Fibroblast of lung (primary cell): ENCODE data around the gene B3GNT8. TPM values are rescaled to one million over a fixed set of nuclear protein-coding genes. Genes with fewer than 3 reads are reported as not detected.

ENCODE experiments used
- DNase-seq, 2 donors: peaks; one replicate each; pipeline versions ENCODE4 v3.0.0 to v3.0.0-alpha.2; 2010; ENCODE audit warnings: low read depth in 2 of 2
- H2AFZ ChIP-seq: 2 replicates; pipeline ENCODE4 v1.5.1; 2012; ENCODE audit warnings: low read length, control low read depth, inconsistent platforms
- H3K27ac ChIP-seq: 2 replicates; pipeline ENCODE4 v1.5.1; 2011; ENCODE audit warnings: low read length, control low read depth; ENCODE audit not compliant: insufficient read depth
- H3K27me3 ChIP-seq: 2 replicates; pipeline ENCODE4 v1.5.1; 2011; ENCODE audit warnings: mild to moderate bottlenecking, low read length; ENCODE audit not compliant: control insufficient read depth, insufficient read depth
- H3K36me3 ChIP-seq: 2 replicates; pipeline ENCODE4 v1.5.1; 2011; ENCODE audit warnings: low read length; ENCODE audit not compliant: control insufficient read depth, insufficient read depth
- H3K4me1 ChIP-seq: 2 replicates; pipeline ENCODE4 v1.5.1; 2011; ENCODE audit warnings: low read length; ENCODE audit not compliant: control insufficient read depth, insufficient read depth; ENCODE audit errors: extremely low read depth
- H3K4me2 ChIP-seq: 2 replicates; pipeline ENCODE4 v1.5.1; 2011; ENCODE audit warnings: low read length, control low read depth; ENCODE audit not compliant: insufficient read depth; ENCODE audit errors: extremely low read depth
- H3K4me3 ChIP-seq, 4 experiments: fragments of 200-600 bp in 1 of 4; sonication (generic) in 1 of 4; replicated peaks in 1 of 4; 2 replicates each; pipeline ENCODE4 v1.5.1; 2011 to 2016; ENCODE audit warnings: low read length in 4 of 4, low read depth in 3 of 4, mild to moderate bottlenecking in 3 of 4, control low read depth in 2 of 4, inconsistent platforms in 1 of 4, mixed read lengths in 1 of 4; ENCODE audit not compliant: insufficient read depth in 1 of 4; ENCODE audit errors: control extremely low read depth in 1 of 4
- H3K79me2 ChIP-seq: 2 replicates; pipeline ENCODE4 v1.5.1; 2012; ENCODE audit warnings: mild to moderate bottlenecking, low read length, inconsistent platforms; ENCODE audit not compliant: control insufficient read depth, insufficient read depth
- H3K9ac ChIP-seq: 2 replicates; pipeline ENCODE4 v1.5.1; 2011; ENCODE audit warnings: mild to moderate bottlenecking, low read length, control low read depth; ENCODE audit not compliant: insufficient read depth
- H3K9me3 ChIP-seq: 2 replicates; pipeline ENCODE4 v1.5.1; 2012; ENCODE audit warnings: low read depth, low read length; ENCODE audit not compliant: control insufficient read depth, insufficient read depth
- H4K20me1 ChIP-seq: 2 replicates; pipeline ENCODE4 v1.5.1; 2011; ENCODE audit warnings: low read length; ENCODE audit not compliant: control insufficient read depth, insufficient read depth; ENCODE audit errors: extremely low read depth
- CTCF ChIP-seq, 2 donors: IDR thresholded peaks in 1 of 2; conservative IDR thresholded peaks in 1 of 2; 1 replicate in 1 of 2; 2 replicates in 1 of 2; pipeline ENCODE4 v1.5.1; 2011 to 2012; ENCODE audit warnings: low read length in 2 of 2, control low read depth in 1 of 2, inconsistent platforms in 1 of 2, low read depth in 1 of 2, mild to moderate bottlenecking in 1 of 2
- EZH2 ChIP-seq: IDR thresholded peaks from 2 replicates; pipeline ENCODE4 v1.5.1; 2012; ENCODE audit warnings: low read length, control low read depth, mild to moderate bottlenecking; ENCODE audit errors: missing control alignments
- polyA plus RNA-seq, 2 donors: library from polyadenylated mRNA; depleted of rRNA in 1 of 2; stranded (reverse) in 1 of 2; unstranded in 1 of 2; fragments of >200 nt; gene quantifications; 2 replicates each; pipeline ENCODE4 v1.2.1, GENCODE V29; 2011 to 2012; ENCODE audit warnings: missing spikeins in 1 of 2
- total RNA-seq: library from RNA; depleted of rRNA; stranded (reverse); fragments of >200 nt; gene quantifications from 2 replicates; pipeline ENCODE4 v1.2.1, GENCODE V29; 2014

The B3GNT8 gene
- total and polyA plus RNA-seq, 2 donors (not counting 1 experiment from before 2014, with no cell fraction given): 0.54 to 3.5 TPM

GRCh38 chr19:41455936-41456335 is 28.8 kb upstream of the B3GNT8 start:
- H3K4me3 ChIP-seq: no peak overlapping the region
- no peaks in the 10 kb centered on the region for H4K20me1 ChIP-seq
- no peaks in the 10 kb centered on the region for H3K79me2 ChIP-seq
- no peak overlapping the region for H2AFZ ChIP-seq
- no peak for TF ChIP-seq EZH2
- TF ChIP-seq CTCF (conservative IDR thresholded peaks at IDR 0.05 in 1 of 2, IDR thresholded peaks at IDR 0.05 in 1 of 2; ENCODE audit: low read depth in 1 of 2, low read length in 2 of 2): no peak
- H3K9ac ChIP-seq: no peak overlapping the region
- H3K4me1 ChIP-seq: no peaks in the 10 kb centered on the region
- H3K36me3 ChIP-seq: no peaks in the 10 kb centered on the region
- no peak overlapping the region for H3K27ac ChIP-seq
- H3K4me2 ChIP-seq: no peak overlapping the region
- H3K9me3 ChIP-seq: no peaks in the 10 kb centered on the region
- no peak for DNase-seq
- no peaks in the 10 kb centered on the region for H3K27me3 ChIP-seq

GRCh38 chr19:41452584-41453275 is 25.6 kb upstream of the B3GNT8 start:
- H3K27ac ChIP-seq: no peak overlapping the region
- H3K79me2 ChIP-seq: no peaks in the 10 kb centered on the region
- no peaks in the 10 kb centered on the region for H3K27me3 ChIP-seq
- H3K36me3 ChIP-seq: no peaks in the 10 kb centered on the region
- no peaks in the 10 kb centered on the region for H3K4me1 ChIP-seq
- no peak for TF ChIP-seq CTCF (conservative IDR thresholded peaks at IDR 0.05 in 1 of 2, IDR thresholded peaks at IDR 0.05 in 1 of 2; ENCODE audit: low read depth in 1 of 2, low read length in 2 of 2)
- TF ChIP-seq EZH2: no peak
- no peak for DNase-seq
- no peak overlapping the region for H3K4me3 ChIP-seq
- H2AFZ ChIP-seq: no peak overlapping the region
- no peaks in the 10 kb centered on the region for H4K20me1 ChIP-seq
- no peaks in the 10 kb centered on the region for H3K9me3 ChIP-seq
- no peak overlapping the region for H3K9ac ChIP-seq
- H3K4me2 ChIP-seq: no peak overlapping the region

DNA sequence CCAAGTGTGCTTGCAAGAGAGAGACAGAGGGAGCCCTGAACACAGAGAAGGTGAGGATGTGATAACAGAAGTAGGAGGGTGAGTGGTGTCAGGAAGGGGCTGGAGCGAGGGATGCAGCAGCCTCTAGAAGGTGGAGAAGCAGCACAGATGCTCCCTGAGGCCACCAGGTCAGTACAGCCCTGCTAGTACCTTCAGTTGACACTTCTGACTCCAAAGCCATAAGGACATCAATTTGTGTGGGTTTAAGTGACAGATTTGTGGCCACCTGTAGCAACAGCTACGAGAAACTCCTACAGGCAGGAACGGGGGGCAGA is 22.6 kb upstream of the B3GNT8 start:
- Histone ChIP-seq H3K36me3 (no peaks in the 10 kb centered on the region), H3K9me3 (no peaks in the 10 kb centered on the region), H3K9ac (no peak overlapping the region), H3K27ac (no peak overlapping the region), H3K27me3 (peaks cover 3% of the 10 kb centered on the region), H4K20me1 (no peaks in the 10 kb centered on the region), H2AFZ (no peak overlapping the region), H3K79me2 (no peaks in the 10 kb centered on the region), H3K4me3 (no peak overlapping the region), H3K4me1 (no peaks in the 10 kb centered on the region), H3K4me2 (no peak overlapping the region)
- DNase-seq: no peak
- no peak for TF ChIP-seq EZH2
- no peak for TF ChIP-seq CTCF (conservative IDR thresholded peaks at IDR 0.05 in 1 of 2, IDR thresholded peaks at IDR 0.05 in 1 of 2; ENCODE audit: low read depth in 1 of 2, low read length in 2 of 2)
